Fibroblast of skin of left biceps (primary cell): ENCODE results near the gene CGB5.

Experiments used
- DNase-seq, 2 experiments: peaks; one replicate each; pipeline ENCODE4 v3.0.0-alpha.2; 2013; ENCODE audit warnings: low read depth in 2 of 2

Gene CGB5

GRCh38 chr19:49086296-49086695 lies 42.6 kb downstream of the CGB5 start:
- DNase-seq: no peak

GRCh38 chr19:49091391-49092038 lies 47.9 kb downstream of the CGB5 start:
- no peak for DNase-seq

- no peak for DNase-seq
These were observed 49.0 kb downstream of the CGB5 start for GRCh38 chr19:49092686-49093085.
